Measurements from ENCODE around the gene BPIFB4. TPM values are rescaled to one million over a fixed set of nuclear protein-coding genes. Genes with fewer than 3 reads are reported as not detected.

BPIFB4 gene
- total and polyA plus RNA-seq, 7 donors, result not detected

DNA sequence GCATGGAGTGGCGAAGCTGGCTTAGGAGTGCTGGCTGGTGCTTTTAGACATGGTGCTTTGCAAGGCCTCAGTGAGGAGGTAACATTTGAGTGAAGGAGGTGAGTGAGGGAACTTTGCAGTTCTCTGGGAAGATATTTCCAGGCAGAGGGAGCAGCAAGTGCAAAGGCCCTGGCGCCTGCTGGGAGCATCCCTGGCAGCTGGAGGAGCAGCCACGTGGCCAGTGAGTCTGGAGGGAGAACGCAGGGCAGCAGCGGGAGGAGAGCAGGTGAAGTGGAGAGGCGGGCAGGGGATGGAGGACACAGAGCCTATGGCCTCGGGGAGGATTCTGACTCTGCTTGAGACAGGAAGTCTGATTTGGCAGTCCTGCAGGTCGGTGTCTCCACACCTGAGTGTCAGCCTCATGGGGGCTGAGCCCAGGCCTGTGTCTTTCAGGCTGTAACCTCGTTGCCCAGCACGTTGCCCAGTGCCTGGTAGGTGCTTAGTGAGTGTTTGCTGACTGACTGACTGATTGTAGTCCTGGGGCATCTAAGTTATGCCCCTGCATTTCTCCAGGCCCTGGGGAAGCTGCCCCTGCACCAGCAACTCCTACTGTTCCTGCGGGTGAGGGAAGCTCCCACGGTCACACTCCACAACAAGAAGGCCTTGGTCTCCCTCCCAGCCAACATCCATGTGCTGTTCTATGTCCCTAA lies 11.0 kb upstream of the BPIFB4 start:
- Histone ChIP-seq H3K27ac (no peak overlapping the region), H3K4me1 (no peaks in the 10 kb centered on the region), H3K4me3 (no peak overlapping the region), H3K9me3 (no peaks in the 10 kb centered on the region), H3K36me3 (ENCODE audit: insufficient read depth in 1 of 2, low read depth in 1 of 2) (no peaks in the 10 kb centered on the region), H3K27me3 (ENCODE audit: insufficient read depth in 3 of 3, low read length in 2 of 3) (peaks cover 0 to 3% (median 0%) of the 10 kb centered on the region in 3 donors)
- DNase-seq, result no peak
- 71 to 78% (median 74%) methylated on average over 12 of the region's 12 CpGs for WGBS, 3 donors
- no peak for ATAC-seq
- intact Hi-C loops (cut with DNase I), result no loop called here
- TF ChIP-seq CTCF (IDR thresholded peaks at IDR 0.05), result no peak

DNA sequence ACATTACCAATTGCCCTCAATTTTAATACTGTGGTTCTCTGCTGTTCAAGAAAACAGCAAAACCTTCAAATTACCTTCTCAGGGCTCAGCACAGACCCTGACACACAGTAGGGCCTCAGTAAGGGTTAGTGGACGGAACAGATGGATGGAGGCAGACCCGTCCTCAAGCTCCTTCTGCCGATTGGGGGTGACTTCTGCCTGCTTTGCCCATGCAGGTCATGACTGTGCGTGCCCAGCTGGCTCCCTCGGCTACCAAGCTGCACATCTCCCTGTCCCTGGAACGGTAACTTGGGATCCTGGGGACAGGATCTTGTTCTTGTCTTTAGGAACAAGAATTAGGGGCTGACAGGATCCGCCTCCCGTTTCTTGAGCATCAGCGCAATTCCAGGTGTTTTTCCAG lies 9.8 kb upstream of the BPIFB4 start:
- no peak for TF ChIP-seq CTCF (IDR thresholded peaks at IDR 0.05)

GRCh38 chr20:33070111-33071053 lies 9.1 kb upstream of the BPIFB4 start:
- Histone ChIP-seq H3K27ac (no peak overlapping the region), H3K27me3 (ENCODE audit: insufficient read depth in 3 of 3, low read length in 2 of 3) (no peaks in the 10 kb centered on the region), H3K4me1 (no peaks in the 10 kb centered on the region), H3K4me3 (no peak overlapping the region), H3K36me3 (ENCODE audit: insufficient read depth in 1 of 2, low read depth in 1 of 2) (no peaks in the 10 kb centered on the region), H3K9me3 (no peaks in the 10 kb centered on the region)
- intact Hi-C loops (cut with DNase I), result no loop called here
- no peak for TF ChIP-seq CTCF (IDR thresholded peaks at IDR 0.05)
- ATAC-seq (no peak), DNase-seq (no peak)
- 78 to 81% (median 79%) methylated on average over 19 of the region's 19 CpGs for WGBS, 3 donors

More for the DNA sequence above, 9.8 kb upstream of the BPIFB4 start:
- intact Hi-C loops (cut with DNase I), result no loop called here
- H3K9me3 ChIP-seq, result no peaks in the 10 kb centered on the region
- no peaks in the 10 kb centered on the region for H3K4me1 ChIP-seq
- no peak overlapping the region for H3K27ac ChIP-seq
- DNase-seq, result no peak
- WGBS, 3 donors, result 79 to 83% (median 83%) methylated on average over 9 of the region's 9 CpGs
- H3K27me3 ChIP-seq (ENCODE audit: insufficient read depth in 3 of 3, low read length in 2 of 3), result no peaks in the 10 kb centered on the region
- H3K4me3 ChIP-seq, result no peak overlapping the region
- no peaks in the 10 kb centered on the region for H3K36me3 ChIP-seq (ENCODE audit: insufficient read depth in 1 of 2, low read depth in 1 of 2)
- no peak for ATAC-seq

DNA sequence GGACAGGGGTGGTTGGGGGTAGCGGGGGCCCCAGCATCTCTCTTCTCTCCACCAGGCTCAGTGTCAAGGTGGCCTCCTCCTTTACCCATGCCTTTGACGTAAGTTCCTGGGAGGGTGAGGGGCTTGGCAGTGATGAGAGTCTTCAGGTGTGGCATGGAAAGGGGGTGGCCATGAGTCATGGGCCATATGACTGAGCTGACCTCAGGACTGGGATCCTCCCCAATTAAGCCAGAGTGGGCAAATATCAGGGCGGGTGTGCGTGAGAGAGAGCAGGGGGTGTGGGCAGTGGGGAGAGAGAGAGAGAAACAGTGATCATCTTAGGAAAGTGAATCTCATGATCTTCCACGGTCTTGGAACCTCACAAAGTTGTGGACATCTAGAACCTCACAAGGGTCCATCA lies 8.2 kb upstream of the BPIFB4 start:
- Histone ChIP-seq H3K36me3 (ENCODE audit: insufficient read depth in 1 of 2, low read depth in 1 of 2) (no peaks in the 10 kb centered on the region), H3K27me3 (ENCODE audit: insufficient read depth in 3 of 3, low read length in 2 of 3) (peaks cover 0 to 6% (median 0%) of the 10 kb centered on the region in 3 donors), H3K4me3 (no peak overlapping the region), H3K4me1 (no peaks in the 10 kb centered on the region), H3K27ac (no peak overlapping the region), H3K9me3 (no peaks in the 10 kb centered on the region)
- DNase-seq (no peak), ATAC-seq (no peak)
- 62 to 93% (median 85%) methylated on average over 5 of the region's 5 CpGs for WGBS, 3 donors
- intact Hi-C loops (cut with DNase I), result no loop called here
- no peak for TF ChIP-seq CTCF (IDR thresholded peaks at IDR 0.05)

Data from psoas muscle (tissue), 8 donors.